Keratinocyte (primary cell): ENCODE data around the gene LRRC19. TPM values are rescaled to one million over a fixed set of nuclear protein-coding genes. Genes with fewer than 3 reads are reported as not detected.

Source experiments
- DNase-seq: peaks from one replicate; pipeline ENCODE4 v3.0.0-alpha.2; 2011; ENCODE audit warnings: low read depth, missing footprints, low spot score
- FAIRE-seq: peaks from 2 replicates; lab custom pipeline; 2011; peaks lifted over from hg19 to GRCh38; lab: Jason Lieb, UNC
- H2AFZ ChIP-seq: 2 replicates; pipeline ENCODE4 v1.6.0; 2012; ENCODE audit warnings: low read length, control low read depth, inconsistent platforms; ENCODE audit not compliant: control insufficient read depth
- H3K27ac ChIP-seq: 2 replicates; pipeline ENCODE4 v1.5.1; 2011; ENCODE audit warnings: low read length; ENCODE audit not compliant: control insufficient read depth, insufficient read depth
- H3K27me3 ChIP-seq: 3 replicates; pipeline ENCODE4 v1.6.0; 2011; ENCODE audit warnings: low read length; ENCODE audit not compliant: control insufficient read depth, insufficient read depth; ENCODE audit errors: extremely low read depth
- H3K36me3 ChIP-seq, 2 experiments: 2 replicates in 1 of 2; 3 replicates in 1 of 2; pipeline ENCODE4 v1.5.1; 2011; ENCODE audit warnings: low read length in 2 of 2, mild to moderate bottlenecking in 1 of 2; ENCODE audit not compliant: control insufficient read depth in 2 of 2, insufficient read depth in 2 of 2; ENCODE audit errors: extremely low read depth in 1 of 2
- H3K4me1 ChIP-seq: 3 replicates; pipeline ENCODE4 v1.5.1; 2011; ENCODE audit warnings: low read length; ENCODE audit not compliant: control insufficient read depth, insufficient read depth; ENCODE audit errors: extremely low read depth
- H3K4me2 ChIP-seq: 3 replicates; pipeline ENCODE4 v1.6.0; 2011; ENCODE audit warnings: low read depth, low read length; ENCODE audit not compliant: control insufficient read depth, insufficient read depth; ENCODE audit errors: extremely low read depth
- H3K4me3 ChIP-seq, 3 experiments: fragments of 200-600 bp in 1 of 3; sonication (generic) in 1 of 3; 2 replicates in 2 of 3; 3 replicates in 1 of 3; pipeline ENCODE4 v1.5.1; 2011 to 2016; ENCODE audit warnings: low read length in 3 of 3, mild to moderate bottlenecking in 3 of 3, control low read depth in 2 of 3, inconsistent platforms in 1 of 3, low read depth in 1 of 3, mixed read lengths in 1 of 3, mixed run types in 1 of 3, moderate library complexity in 1 of 3; ENCODE audit not compliant: control insufficient read depth in 2 of 3, insufficient read depth in 2 of 3; ENCODE audit errors: extremely low read depth in 1 of 3
- H3K79me2 ChIP-seq: 2 replicates; pipeline ENCODE4 v1.6.0; 2012; ENCODE audit warnings: low read length; ENCODE audit not compliant: control insufficient read depth, insufficient read depth
- H3K9ac ChIP-seq: 3 replicates; pipeline ENCODE4 v1.6.0; 2011; ENCODE audit warnings: low read length; ENCODE audit not compliant: control insufficient read depth, insufficient read depth; ENCODE audit errors: extremely low read depth
- H3K9me1 ChIP-seq: 3 replicates; pipeline ENCODE4 v1.6.0; 2011; ENCODE audit warnings: low read length; ENCODE audit not compliant: control insufficient read depth, insufficient read depth; ENCODE audit errors: extremely low read depth
- H3K9me3 ChIP-seq: 2 replicates; pipeline ENCODE4 v1.5.1; 2012; ENCODE audit warnings: low read depth, low read length; ENCODE audit not compliant: control insufficient read depth
- H4K20me1 ChIP-seq: 3 replicates; pipeline ENCODE4 v1.6.0; 2011; ENCODE audit warnings: low read length; ENCODE audit not compliant: control insufficient read depth, insufficient read depth; ENCODE audit errors: extremely low read depth
- CTCF ChIP-seq, 3 experiments: IDR thresholded peaks in 1 of 3; conservative IDR thresholded peaks in 1 of 3; optimal IDR thresholded peaks in 1 of 3; 2 replicates in 2 of 3; 3 replicates in 1 of 3; pipeline versions ENCODE3 to v1.5.1; 2011; ENCODE audit warnings: low read length in 3 of 3, mild to moderate bottlenecking in 3 of 3, moderate library complexity in 2 of 3, control low read depth in 1 of 3, inconsistent platforms in 1 of 3; ENCODE audit not compliant: insufficient read depth in 2 of 3; ENCODE audit errors: extremely low read depth in 1 of 3
- EZH2 ChIP-seq: IDR thresholded peaks from one replicate; pipeline ENCODE4 v1.6.1; 2012; ENCODE audit warnings: inconsistent platforms, mild to moderate bottlenecking, low read length, moderate library complexity
- dilution Hi-C: fragments of 300-500 bp; cut with MboI; formaldehyde crosslinking; loops from one replicate; pipeline ENCODE4 v1.7.0; 2020; ENCODE audit warnings: low sequenced_read_pairs; ENCODE audit not compliant: extremely low pct_ligation_motif_present
- polyA plus RNA-seq, 5 experiments: library from polyadenylated mRNA; depleted of rRNA in 3 of 5; stranded (reverse) in 3 of 5; stranded (forward) in 1 of 5; unstranded in 1 of 5; fragments of >200 nt; gene quantifications; 1 replicate in 1 of 5; 2 replicates in 3 of 5; 3 replicates in 1 of 5; pipeline versions ENCODE4 v1.2.1 to v1.2.3, GENCODE V29; 2011 to 2012; ENCODE audit warnings: missing spikeins in 2 of 5, low read depth in 1 of 5, low replicate concordance in 1 of 5

LRRC19 gene
- polyA plus RNA-seq, 1 donor (not counting 4 experiments of a cell fraction or from before 2014, with no cell fraction given) = not detected

GRCh38 chr9:26951794-26952193 is 53.7 kb downstream of the LRRC19 start:
- FAIRE-seq (no peak), DNase-seq (no peak)
- dilution Hi-C loops = no loop called here
- no peaks in the 10 kb centered on the region for H3K36me3 ChIP-seq
- no peak overlapping the region for H3K4me2 ChIP-seq
- H3K79me2 ChIP-seq = peaks cover 2% of the 10 kb centered on the region
- no peaks in the 10 kb centered on the region for H3K27me3 ChIP-seq
- H4K20me1 ChIP-seq = no peaks in the 10 kb centered on the region
- H3K9me1 ChIP-seq = no peaks in the 10 kb centered on the region
- TF ChIP-seq EZH2 (no peak), CTCF (optimal IDR thresholded peaks at IDR 0.05 in 1 of 3, IDR thresholded peaks at IDR 0.05 in 1 of 3, conservative IDR thresholded peaks at IDR 0.05 in 1 of 3; ENCODE audit: extremely low read depth in 1 of 3, insufficient read depth in 2 of 3, low read length in 3 of 3) (no peak)
- no peak overlapping the region for H3K4me3 ChIP-seq
- H2AFZ ChIP-seq = no peak overlapping the region
- peaks cover 15% of the 10 kb centered on the region for H3K4me1 ChIP-seq
- no peak overlapping the region for H3K27ac ChIP-seq
- H3K9ac ChIP-seq = no peak overlapping the region
- no peaks in the 10 kb centered on the region for H3K9me3 ChIP-seq

- FAIRE-seq = no peak
- no peak overlapping the region for H3K27ac ChIP-seq
- no peak overlapping the region for H3K4me3 ChIP-seq
- H3K36me3 ChIP-seq = no peaks in the 10 kb centered on the region
- no peaks in the 10 kb centered on the region for H3K9me1 ChIP-seq
- H2AFZ ChIP-seq = no peak overlapping the region
- no peak for DNase-seq
- H4K20me1 ChIP-seq = no peaks in the 10 kb centered on the region
- peaks cover 15% of the 10 kb centered on the region for H3K79me2 ChIP-seq
- H3K27me3 ChIP-seq = no peaks in the 10 kb centered on the region
- peaks cover 19% of the 10 kb centered on the region for H3K4me1 ChIP-seq
- no peaks in the 10 kb centered on the region for H3K9me3 ChIP-seq
- TF ChIP-seq CTCF (optimal IDR thresholded peaks at IDR 0.05 in 1 of 3, IDR thresholded peaks at IDR 0.05 in 1 of 3, conservative IDR thresholded peaks at IDR 0.05 in 1 of 3; ENCODE audit: extremely low read depth in 1 of 3, insufficient read depth in 2 of 3, low read length in 3 of 3) (no peak), EZH2 (no peak)
- H3K4me2 ChIP-seq = no peak overlapping the region
- dilution Hi-C loops = no loop called here
- H3K9ac ChIP-seq = no peak overlapping the region
Observed at GRCh38 chr9:26950521-26950920, 55.0 kb downstream of the LRRC19 start.
